NCI-H345 treated with DMSO at 0.1 percent for 48 hours (cell line): ENCODE results near the gene NTRK3.

Experiments used
- DNase-seq: peaks from one replicate; lab custom pipeline; 2025; ENCODE audit not compliant: unreplicated experiment; lab: John Stamatoyannopoulos, UW

The NTRK3 gene

DNA sequence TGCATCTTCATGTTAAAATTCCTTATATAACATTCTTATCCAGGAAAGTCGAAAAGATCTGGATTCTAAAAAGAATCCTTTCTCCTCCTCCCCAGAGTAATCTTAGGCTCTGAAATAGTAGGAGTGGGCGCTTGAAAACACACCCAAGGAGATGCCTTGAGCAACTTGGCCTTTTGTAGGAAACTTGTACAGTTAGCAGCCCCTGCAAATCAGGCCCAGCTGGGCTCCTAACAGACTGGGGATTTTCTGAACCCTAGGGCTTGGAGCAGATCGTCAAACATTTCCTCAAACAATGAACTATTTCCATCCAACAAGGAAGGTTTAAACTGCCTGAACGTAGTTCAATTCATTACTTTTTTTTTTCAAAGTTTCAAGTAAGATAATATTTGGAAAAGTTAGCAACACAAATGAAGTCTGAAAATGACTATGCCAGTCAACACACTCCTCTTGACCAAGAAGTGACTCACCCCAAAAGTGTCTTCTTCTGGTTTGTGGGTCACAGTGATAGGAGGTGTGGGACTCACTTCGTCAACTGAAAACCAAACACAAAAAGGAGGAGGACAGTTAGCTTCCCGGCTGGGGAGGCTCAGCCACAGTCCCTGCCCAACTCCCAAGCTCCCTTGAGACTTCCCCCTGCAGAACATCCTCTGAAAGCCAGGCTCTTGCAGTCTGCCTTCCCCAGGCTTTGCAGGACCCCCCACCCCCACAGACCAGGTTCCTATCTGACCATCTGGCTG is 129.7 kb downstream of the NTRK3 start:
- DNase-seq, result no peak

GRCh38 chr15:88125576-88125975 is 131.0 kb downstream of the NTRK3 start:
- DNase-seq, result no peak

- DNase-seq, result no peak
These were observed 132.3 kb downstream of the NTRK3 start for GRCh38 chr15:88124199-88124598.

DNA sequence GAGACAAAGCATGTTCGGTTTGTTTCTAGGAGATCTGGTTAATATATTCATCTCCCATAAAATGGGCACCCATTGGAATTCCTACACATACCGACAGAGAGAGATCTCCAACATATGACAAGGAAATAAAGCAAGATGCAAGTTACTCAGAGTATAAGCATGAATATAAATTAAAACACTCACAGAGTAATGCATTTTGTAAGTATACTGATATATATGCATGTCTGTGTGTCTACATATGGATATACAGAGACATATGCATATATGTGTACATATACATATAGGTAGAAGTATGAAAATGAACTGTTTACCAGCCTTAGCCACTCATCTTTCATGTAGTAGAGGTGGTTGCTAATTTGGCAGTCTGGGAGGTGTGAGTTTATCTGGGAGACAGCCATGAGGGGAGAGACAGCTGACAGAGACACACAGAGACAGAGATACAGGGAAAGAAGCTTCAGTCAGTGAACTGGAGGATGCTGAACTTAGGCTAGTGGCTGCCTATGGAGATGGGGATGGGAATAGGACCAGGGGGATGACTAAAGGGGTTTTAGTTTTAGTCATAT is 134.5 kb downstream of the NTRK3 start:
- DNase-seq, result no peak

GRCh38 chr15:88120026-88120425 is 136.5 kb downstream of the NTRK3 start:
- no peak for DNase-seq

- DNase-seq, result no peak
These were observed 137.8 kb downstream of the NTRK3 start for GRCh38 chr15:88118741-88119140.

- DNase-seq, result no peak
These were observed 138.5 kb downstream of the NTRK3 start for GRCh38 chr15:88118035-88118434.

DNA sequence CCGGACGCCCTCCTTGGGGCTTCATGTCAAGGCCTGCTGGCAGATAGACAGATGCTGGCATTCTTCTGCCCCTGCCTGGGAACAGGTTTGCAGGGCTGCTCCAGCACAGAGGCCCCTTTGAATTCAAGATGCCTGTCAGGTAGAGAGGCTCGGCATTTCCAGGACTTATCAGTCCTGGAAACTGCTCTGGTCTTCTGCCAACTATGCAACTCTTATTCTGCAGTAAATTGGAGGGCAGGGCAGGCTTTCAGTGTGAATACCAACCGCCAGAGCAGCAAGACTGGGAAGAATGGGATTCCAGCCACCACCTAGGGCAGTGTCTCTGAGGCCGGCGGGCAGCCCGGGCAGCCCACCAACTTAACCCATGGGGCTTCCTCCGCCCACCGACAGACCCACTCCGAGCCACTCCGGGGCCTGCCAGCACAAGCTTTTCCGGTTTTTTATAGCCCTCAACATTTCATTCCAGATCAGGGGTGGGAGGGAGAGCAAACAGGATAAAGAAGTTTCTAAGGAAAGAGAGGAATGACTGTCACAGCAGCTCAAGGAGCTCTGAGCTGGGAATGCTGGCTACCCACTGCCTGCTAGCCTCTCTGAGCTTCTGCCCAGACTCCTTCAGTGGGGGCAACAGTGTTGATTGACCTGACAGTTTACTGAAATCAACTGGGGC is 140.9 kb downstream of the NTRK3 start:
- DNase-seq, result no peak

DNA sequence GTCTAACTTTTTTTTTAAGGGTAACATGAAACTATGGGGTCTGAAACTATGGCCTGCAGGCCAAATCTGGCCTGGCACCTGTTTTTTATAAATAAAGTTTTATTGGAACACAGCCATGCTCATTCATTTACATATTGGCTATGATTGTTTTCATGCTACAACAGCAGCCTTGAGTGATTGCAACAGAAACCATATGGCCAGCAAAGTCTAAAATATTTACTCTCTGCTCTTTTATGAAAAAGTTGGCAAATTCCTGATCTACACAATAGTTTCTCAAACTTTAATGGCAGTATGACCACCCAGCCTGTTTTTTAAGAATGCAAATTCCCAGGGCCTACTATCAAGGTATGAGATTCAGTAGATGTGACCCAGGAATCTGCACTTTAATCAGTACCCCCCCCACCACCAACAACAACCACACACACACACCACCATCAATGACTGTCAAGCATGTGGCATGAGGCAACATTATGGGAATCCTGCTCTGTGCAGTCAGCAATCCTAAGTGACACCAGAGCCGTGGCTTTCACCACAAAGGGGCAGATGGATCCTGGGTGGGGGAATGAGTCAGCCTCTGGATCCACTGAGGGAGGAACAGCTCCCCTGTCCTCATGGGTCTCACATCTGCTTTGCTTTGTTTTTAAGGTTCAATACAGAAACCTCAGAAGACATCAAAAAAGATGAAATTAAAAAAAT is 142.8 kb downstream of the NTRK3 start:
- DNase-seq, result no peak

GRCh38 chr15:88108991-88109390 is 147.5 kb downstream of the NTRK3 start:
- DNase-seq, result peak; percentile 34

GRCh38 chr15:88108477-88108876 is 148.1 kb downstream of the NTRK3 start:
- DNase-seq, result no peak

DNA sequence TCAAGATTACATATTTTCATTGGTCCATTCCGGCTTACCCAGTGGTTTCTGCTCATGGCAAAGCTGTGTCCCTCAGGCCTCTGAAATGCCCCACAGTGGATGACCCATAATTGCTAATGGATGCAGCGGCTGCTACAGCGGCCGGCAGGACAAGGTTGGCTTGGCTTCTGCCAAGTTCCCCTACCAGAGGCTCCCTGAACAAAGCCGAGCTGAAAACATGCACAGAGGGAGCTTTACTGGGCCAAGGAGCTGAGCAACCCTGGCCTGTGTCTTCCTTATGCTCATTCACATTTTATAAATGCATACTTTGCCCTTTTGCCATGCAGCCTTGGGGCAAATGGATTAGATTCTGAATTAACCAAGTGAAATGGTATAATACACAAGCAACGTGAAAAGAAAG is 150.5 kb downstream of the NTRK3 start:
- DNase-seq, result no peak

DNA sequence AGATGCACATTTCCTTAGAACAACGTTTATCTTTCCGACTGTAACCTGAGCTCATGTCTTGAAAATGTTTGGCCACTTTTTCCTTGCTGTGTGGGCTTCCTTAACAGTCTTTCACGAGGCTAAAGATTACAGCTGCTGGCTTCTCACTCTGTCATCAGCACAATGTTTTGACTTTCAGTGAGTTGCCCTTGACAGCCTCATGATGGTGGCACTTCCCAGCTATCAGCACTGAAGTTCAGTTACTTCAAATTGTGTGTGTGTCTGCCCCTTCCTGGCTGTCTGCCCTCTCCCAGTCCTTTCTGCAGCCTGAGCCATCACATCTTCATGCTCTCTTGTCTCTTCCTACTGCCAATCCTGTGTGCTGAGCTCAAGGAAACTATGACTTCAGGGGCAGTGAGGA is 152.2 kb downstream of the NTRK3 start:
- no peak for DNase-seq

- DNase-seq, result no peak
These were observed 156.4 kb downstream of the NTRK3 start for GRCh38 chr15:88100181-88100580.

DNA sequence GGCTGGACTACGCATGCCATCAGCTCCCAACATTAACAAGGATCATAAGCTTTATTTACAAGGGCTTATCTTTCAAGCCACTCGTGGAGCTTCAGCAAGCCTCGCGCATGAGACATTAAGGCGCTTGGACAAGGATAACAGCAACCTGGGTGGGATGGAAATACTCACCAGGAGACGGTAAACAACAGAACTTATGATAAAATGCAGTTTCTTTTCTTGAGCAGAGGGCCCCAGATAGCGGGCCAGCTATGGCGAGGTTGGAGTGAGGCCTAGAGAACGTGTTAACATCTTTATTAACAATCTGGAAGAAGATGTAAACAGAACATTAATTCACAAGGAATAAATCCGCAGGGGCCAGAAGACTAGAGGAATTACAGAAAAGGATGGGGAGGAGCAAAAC is 158.2 kb downstream of the NTRK3 start:
- no peak for DNase-seq

DNA sequence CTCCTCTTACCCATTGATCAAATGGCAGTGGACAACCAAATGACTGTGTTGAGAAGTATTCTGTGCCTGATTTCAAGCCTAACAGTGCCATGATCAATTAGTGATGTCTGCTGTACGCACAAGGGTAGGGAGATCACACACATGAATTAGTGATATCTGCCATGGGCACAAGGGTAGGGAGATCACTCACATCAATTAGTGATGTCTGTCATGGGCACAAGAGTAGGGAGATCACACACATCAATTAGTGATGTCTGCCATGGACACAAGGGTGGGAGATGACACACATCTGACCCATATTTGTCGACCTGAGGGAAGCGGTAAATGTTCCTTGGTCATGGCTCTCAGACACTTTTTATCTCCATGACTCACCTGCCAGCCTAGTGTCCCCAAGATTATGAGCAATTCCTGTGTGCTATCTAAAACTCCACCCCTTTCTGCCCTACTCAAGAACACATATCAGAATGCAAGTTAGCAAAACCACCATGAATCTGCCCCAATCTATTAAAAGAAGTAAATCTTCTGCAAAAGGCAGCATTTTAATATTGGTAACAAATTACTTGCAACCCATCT is 165.0 kb downstream of the NTRK3 start:
- no peak for DNase-seq

DNA sequence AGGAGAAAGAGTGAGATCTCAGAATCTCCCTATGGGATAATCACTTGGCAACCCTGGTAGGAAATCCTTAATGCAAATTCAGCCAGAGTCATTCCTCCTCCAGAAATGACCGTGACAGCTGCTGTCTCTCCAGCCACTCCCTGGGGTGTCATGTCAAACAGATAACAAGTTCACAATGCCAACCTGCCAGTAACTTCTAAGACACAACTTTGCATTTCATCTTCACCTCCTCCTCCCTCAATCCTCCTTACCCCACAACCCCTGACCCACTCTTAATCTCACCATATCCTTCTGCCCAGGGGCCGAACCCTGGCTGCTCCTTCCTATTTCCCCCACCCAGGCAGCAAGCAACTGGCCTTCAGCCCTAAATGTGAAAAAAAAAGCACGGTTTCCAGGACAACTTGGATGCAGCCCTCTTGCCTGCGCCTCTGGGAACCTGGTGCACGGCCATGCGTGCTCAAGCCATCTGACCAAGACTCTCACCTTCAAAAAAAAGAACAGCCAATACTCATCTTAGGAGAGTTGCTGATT is 166.0 kb downstream of the NTRK3 start:
- no peak for DNase-seq

DNA sequence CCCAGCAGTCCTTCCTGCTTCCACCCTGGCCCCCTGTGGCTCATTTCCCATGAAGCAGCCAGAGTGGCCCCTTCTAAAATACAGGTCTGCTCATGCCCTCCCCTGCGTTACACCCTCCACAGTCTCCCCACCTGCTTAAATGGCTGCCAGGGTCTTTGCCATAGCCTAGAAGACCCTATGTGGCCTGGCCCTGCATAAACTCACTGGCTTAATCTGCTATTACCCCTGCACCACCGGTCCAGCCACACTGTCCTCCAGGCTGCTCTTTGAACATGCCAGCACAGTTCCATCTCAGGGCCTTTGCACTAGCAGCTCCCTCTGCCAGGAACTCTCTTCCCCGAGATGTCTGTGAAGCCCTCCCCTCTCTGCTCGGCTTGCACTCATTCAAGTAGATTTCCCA is 166.8 kb downstream of the NTRK3 start:
- DNase-seq, result no peak

DNA sequence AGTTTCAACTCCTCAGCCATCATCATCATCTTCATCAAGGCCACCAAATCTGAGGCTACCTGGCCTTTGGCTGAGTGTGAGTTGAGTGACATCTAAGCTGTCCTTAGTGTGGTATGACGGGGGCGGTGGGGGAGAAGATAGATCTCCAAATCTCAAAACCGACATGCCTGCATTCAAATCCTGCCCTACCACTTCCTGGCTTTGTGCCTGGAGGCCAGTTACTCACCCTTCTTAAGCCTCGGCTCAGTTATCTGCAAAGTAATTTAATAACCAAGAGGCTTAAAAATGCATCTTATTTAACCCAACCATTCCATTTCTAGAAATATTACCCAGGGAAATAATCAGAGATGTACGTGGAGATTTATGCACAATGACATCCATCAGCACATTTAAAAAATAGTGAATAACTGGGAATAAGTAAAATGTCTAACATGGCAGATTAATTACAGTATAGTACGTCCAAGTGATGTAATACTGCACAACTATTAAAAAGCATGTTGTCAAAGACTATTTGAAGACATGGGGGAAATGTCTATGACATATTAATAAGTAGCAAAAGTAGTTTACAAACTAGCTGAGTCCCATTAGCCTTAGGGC is 167.4 kb downstream of the NTRK3 start:
- no peak for DNase-seq

DNA sequence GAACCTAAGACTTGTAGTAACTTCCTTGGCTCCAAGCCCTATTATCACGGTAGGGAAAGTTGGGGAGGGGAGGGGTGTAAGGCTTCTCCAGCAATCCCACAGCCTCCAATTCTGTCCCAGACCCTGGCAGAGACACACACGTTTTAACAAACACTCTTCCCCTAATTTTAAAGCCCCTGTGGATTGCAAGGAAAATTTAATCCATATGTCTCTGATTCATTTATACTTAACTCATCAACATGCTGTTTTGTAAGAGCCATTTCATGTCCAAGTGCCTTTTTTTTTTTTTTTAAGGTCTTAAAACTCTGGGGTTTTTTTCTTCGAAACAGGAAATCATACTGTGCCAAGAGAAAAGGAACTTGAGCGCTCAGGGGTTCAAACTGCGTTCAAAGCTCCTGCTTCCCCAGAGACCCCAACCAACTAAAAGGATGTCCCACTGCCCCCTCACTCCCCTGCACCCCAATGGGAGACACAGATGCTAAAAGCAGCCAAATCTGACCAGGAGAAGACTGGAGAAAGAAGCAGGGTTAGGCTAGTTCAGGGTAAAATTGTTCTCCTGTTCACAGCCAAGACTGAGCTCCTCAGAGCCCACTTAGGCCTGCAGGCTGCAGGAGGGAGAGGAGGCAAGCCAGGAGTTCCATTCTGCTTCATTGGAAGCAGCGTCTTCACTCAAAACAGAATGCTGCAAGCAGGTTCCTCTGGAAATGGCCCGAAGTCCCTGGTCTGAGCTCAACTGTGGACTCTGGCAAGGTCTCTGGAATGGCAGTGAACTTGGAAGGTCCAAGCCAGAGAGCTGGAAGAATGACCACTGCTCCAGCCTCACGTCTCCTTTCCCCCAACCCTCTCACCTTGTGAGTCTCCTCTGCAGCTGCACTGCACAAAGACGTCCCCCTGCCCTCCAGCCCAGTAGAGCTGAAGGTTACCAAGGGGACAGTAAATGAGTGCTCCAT is 172.5 kb downstream of the NTRK3 start:
- DNase-seq, result no peak
